BJ (cell line): Measurements from ENCODE around the gene LGALS3BP. TPM values are rescaled to one million over a fixed set of nuclear protein-coding genes. Genes with fewer than 3 reads are reported as not detected.

ENCODE experiments used
- CTCF ChIA-PET: fragments of 350-600 bp; formaldehyde crosslinking; extraction: SDS; loops from one replicate; lab custom pipeline; 2021; ENCODE audit warnings: antibody characterized with exemption, inconsistent platforms; lab: Yijun Ruan, JAX
- POLR2A ChIA-PET: fragments of 300-600 bp; sonication (Branson Sonifier 250); formaldehyde crosslinking; extraction: SDS; loops from one replicate; lab custom pipeline; 2021; ENCODE audit warnings: antibody characterized with exemption; lab: Charles Lee
- DNase-seq: peaks from one replicate; pipeline ENCODE4 v3.0.0-alpha.2; 2011; ENCODE audit warnings: low read depth
- H3K27me3 ChIP-seq: 2 replicates; pipeline ENCODE4 v1.6.0; 2011; ENCODE audit warnings: low read length; ENCODE audit not compliant: control insufficient read depth, insufficient read depth
- H3K36me3 ChIP-seq: 2 replicates; pipeline ENCODE4 v1.5.1; 2011; ENCODE audit warnings: low read length; ENCODE audit not compliant: control insufficient read depth, insufficient read depth
- H3K4me3 ChIP-seq: 2 replicates; pipeline ENCODE4 v1.5.1; 2011; ENCODE audit warnings: low read depth, mild to moderate bottlenecking, control low read depth, low read length
- polyA plus RNA-seq: library from polyadenylated mRNA; depleted of rRNA; stranded (reverse); fragments of >200 nt; gene quantifications from 2 replicates; pipeline ENCODE4 v1.2.3, GENCODE V29; 2011
- TF ChIP-seq, protein P1 (sequence below): IDR thresholded peaks from 2 replicates; pipeline ENCODE4 v1.5.1; 2011; ENCODE audit warnings: low read depth, mild to moderate bottlenecking, control low read depth, inconsistent platforms, low read length, moderate library complexity; ENCODE audit not compliant: insufficient read depth

Gene LGALS3BP
- polyA plus RNA-seq, 1 experiment, result 102 TPM

DNA sequence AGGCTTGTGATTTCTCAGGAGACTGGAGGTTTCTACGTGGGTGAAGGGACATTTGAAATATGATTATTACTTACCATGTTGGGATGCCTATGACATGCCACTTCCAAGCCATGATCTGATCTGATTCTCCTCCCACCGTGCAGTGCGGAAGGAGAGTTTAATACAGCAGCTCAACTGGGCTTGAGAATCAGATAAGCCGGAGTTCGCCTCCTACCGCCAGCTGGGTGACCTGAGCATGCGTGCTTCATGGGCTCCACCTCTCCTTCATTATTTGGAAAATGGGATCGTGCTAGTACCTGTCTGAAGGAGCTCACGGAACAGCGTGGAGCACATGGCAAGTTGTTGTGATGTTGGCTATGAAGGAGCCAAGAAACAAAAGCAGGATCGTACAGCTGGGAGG lies 42.2 kb downstream of the LGALS3BP start:
- Histone ChIP-seq H3K4me3 (no peak overlapping the region), H3K27me3 (no peaks in the 10 kb centered on the region), H3K36me3 (no peaks in the 10 kb centered on the region; the same call in 1 of the 2 replicates)
- ChIA-PET POLR2A (no interaction called here), CTCF (interaction anchor here (3.9 kb wide), 1 partner anchor 34 kb away, joined by 15 read pairs; no protein-coding TSS in a partner anchor)
- TF ChIP-seq, protein P1, sequence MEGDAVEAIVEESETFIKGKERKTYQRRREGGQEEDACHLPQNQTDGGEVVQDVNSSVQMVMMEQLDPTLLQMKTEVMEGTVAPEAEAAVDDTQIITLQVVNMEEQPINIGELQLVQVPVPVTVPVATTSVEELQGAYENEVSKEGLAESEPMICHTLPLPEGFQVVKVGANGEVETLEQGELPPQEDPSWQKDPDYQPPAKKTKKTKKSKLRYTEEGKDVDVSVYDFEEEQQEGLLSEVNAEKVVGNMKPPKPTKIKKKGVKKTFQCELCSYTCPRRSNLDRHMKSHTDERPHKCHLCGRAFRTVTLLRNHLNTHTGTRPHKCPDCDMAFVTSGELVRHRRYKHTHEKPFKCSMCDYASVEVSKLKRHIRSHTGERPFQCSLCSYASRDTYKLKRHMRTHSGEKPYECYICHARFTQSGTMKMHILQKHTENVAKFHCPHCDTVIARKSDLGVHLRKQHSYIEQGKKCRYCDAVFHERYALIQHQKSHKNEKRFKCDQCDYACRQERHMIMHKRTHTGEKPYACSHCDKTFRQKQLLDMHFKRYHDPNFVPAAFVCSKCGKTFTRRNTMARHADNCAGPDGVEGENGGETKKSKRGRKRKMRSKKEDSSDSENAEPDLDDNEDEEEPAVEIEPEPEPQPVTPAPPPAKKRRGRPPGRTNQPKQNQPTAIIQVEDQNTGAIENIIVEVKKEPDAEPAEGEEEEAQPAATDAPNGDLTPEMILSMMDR, result no peak
- no peak for DNase-seq

DNA sequence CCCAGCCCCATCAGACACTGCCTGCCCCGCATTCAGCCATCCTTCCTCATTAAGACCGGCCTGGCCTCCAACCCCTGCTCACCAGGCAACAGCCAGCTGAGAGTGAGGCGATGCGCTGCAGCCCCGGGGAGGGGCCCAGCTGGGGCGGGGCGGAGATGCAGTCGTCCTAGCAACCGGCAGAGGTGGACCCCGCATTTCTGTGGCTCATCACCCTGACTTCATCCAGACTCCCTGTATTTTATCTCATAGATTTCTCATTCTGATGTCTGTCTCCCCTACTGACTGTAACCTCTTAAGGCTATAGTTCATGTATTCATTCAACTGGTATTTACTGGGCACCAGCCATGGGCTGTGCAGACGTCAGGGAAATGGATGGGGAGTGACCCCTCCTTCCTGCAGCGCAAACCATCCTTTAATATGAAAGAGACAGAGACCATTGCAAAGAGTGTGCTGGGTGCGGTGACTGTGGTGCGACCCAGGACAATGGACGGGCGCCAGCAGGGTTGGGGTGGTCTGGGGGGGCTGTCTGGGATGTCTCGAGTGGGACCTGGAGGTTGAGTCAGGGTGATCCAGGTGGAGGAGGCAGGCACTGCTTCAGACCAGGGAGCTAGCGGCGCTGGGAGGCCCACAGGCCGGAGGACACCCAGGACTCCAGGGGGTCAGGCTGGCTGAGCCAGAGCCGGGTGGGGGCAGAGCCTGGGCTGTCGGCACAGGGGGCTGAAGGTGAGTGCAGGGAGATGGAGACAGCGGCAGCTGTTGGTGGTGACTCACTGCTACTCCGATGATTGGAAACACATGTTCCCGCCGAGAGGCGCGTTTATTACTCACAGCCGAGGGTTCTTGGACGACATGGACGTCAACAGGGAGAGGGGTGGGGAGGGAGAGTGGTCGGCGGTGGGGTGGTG lies 44.1 kb downstream of the LGALS3BP start:
- H3K27me3 ChIP-seq, result no peaks in the 10 kb centered on the region
- POLR2A ChIA-PET, result no interaction called here
- H3K36me3 ChIP-seq, result no peaks in the 10 kb centered on the region; the same call in 1 of the 2 replicates
- TF ChIP-seq, protein P1, result no peak
- H3K4me3 ChIP-seq, result no peak overlapping the region; the same call in 1 of the 2 replicates
- peak; percentile 82 for DNase-seq
- CTCF ChIA-PET, result interaction anchor here (0.6 to 3.9 kb wide), 9 partner anchors 13 to 457 kb away, joined by 3 to 15 read pairs (median 3); no protein-coding TSS in a partner anchor

DNA sequence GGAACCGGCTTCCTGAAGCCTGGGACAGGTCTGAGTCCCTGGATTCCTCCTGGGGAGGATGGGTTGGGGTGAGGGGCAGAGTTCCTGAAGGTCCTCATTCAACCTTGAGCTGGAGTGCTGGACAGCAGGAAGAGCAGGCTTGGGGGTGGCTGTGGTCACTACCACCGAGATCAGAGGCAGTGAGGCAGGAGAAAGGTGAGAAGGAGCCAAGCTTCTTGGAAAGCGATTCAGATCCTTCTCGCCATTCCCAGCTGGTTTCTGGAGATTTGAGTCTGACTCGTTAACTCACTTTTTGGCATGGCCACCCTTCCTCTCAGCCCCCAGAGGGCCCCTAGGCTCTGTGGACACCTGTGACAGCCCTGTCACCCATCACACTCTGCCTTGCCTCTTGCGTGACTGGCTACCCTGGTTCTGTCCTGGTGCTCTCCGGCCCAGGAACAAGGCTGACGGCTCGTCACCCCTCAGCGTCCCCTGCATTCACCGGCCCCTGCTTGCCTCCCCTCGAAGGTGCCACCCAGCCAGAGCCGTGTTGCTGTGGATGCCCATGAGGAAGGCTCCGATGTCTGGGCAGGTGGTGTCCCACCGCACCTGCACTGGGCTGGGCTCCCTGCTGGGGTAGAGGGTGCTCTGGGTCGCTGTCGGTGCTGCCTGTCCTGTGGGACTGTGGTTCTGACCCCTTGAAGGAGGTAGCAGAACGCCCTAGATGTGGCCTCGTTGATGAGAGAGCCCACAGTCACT lies 44.9 kb downstream of the LGALS3BP start:
- ChIA-PET POLR2A (interaction anchor here (1.2 kb wide), 1 partner anchor 11 kb away, joined by 3 read pairs; no protein-coding TSS in a partner anchor), CTCF (interaction anchor here (0.8 to 2.2 kb wide), 7 partner anchors 12 to 70 kb away, joined by 3 to 10 read pairs (median 3); no protein-coding TSS in a partner anchor)
- Histone ChIP-seq H3K4me3 (no peak overlapping the region), H3K27me3 (no peaks in the 10 kb centered on the region), H3K36me3 (no peaks in the 10 kb centered on the region)
- DNase-seq, result no peak
- TF ChIP-seq, protein P1, result no peak

DNA sequence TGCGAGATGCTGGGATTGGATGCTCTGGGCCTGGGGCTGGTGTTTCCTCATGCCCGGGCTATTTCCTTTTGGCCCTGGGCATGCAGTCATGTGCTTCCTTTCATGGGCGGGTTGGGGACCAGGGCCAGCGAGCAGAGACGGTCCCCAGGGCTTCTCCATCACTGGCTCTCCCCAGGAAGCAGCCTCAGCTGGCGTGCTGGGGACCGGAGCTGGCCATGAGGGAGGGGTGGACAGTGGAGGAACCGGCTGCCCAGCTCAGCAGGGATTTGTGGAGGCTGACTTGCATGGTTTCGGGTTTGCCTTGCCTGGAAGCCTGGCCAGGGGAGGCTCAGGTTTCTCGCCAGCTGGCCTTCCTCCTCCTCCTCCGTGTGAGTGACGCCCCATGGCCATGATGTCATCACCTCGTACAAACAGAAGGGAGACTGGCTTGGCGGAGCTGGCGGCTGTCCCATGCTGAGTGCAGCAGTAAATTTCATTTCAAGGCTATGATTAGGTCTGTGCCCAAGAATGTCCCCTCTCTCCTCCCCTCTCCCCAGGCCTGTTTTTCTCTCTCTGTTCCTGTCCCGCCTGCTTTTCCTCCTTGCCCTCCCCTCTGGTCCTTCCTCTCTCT lies 45.7 kb downstream of the LGALS3BP start:
- H3K4me3 ChIP-seq, result peak overlapping the region; percentile 9; the same call in 1 of the 2 replicates
- ChIA-PET CTCF (interaction anchor here (1.2 to 2.2 kb wide), 5 partner anchors 13 to 69 kb away, joined by 3 to 10 read pairs (median 4); no protein-coding TSS in a partner anchor), POLR2A (interaction anchor here (1.2 kb wide), 1 partner anchor 10 kb away, joined by 3 read pairs; no protein-coding TSS in a partner anchor)
- no peaks in the 10 kb centered on the region for H3K27me3 ChIP-seq
- TF ChIP-seq, protein P1, result no peak
- peak; percentile 97 for DNase-seq
- H3K36me3 ChIP-seq, result no peaks in the 10 kb centered on the region
